Ascending aorta (tissue), 2 donors: ENCODE measurements around the gene SP6. TPM values are rescaled to one million over a fixed set of nuclear protein-coding genes. Genes with fewer than 3 reads are reported as not detected.

Source experiments
- DNase-seq, 2 donors: peaks; one replicate each; pipeline ENCODE4 v3.0.0-alpha.2; 2019; ENCODE audit warnings: low spot score in 2 of 2
- H3K27ac ChIP-seq, 2 donors: fragments of 200-600 bp; sonication (generic); one replicate each; pipeline ENCODE4 v1.5.1; 2016 to 2017; ENCODE audit warnings: mild to moderate bottlenecking in 1 of 2
- H3K27me3 ChIP-seq: fragments of 200-600 bp; sonication (generic); one replicate; pipeline ENCODE4 v1.5.1; 2017
- H3K36me3 ChIP-seq, 2 donors: fragments of 200-600 bp; sonication (generic); one replicate each; pipeline ENCODE4 v1.5.1; 2016
- H3K4me1 ChIP-seq, 2 donors: fragments of 200-600 bp; sonication (generic); one replicate each; pipeline ENCODE4 v1.5.1; 2016 to 2017; ENCODE audit warnings: mild to moderate bottlenecking in 1 of 2
- H3K4me3 ChIP-seq, 2 donors: fragments of 200-600 bp; sonication (generic); one replicate each; pipeline ENCODE4 v1.5.1; 2016 to 2017; ENCODE audit warnings: mild to moderate bottlenecking in 1 of 2
- H3K9me3 ChIP-seq, 2 donors: fragments of 200-600 bp; sonication (generic); one replicate each; pipeline ENCODE4 v1.5.1; 2016
- CTCF ChIP-seq, 3 experiments: fragments of 200-600 bp in 2 of 3; fragments of 450-650 bp in 1 of 3; sonication (generic) in 2 of 3; IDR thresholded peaks; one replicate each; pipeline ENCODE4 v1.5.1; 2016 to 2019; ENCODE audit warnings: antibody characterized with exemption in 3 of 3, mild to moderate bottlenecking in 1 of 3, moderate library complexity in 1 of 3
- intact Hi-C: fragments of 100-400 bp; cut with DNase I; formaldehyde crosslinking; loops from one replicate; pipeline ENCODE4 v1.15.1; 2023
- total RNA-seq: library from RNA; depleted of rRNA; stranded (reverse); fragments of >200 nt; gene quantifications from one replicate; pipeline ENCODE4 v1.1.0, GENCODE V29; 2016

SP6 gene
- total RNA-seq, 1 donor from 2014 or later: 0.11 TPM

- intact Hi-C loops: no loop called here
- Histone ChIP-seq H3K36me3 (no peaks in the 10 kb centered on the region), H3K4me3 (peak overlapping the region in 1 of 2 donors; percentile 46), H3K27ac (peak overlapping the region in 1 of 2 donors; percentile 30), H3K4me1 (peaks cover 0 to 5% of the 10 kb centered on the region in 2 donors), H3K27me3 (no peaks in the 10 kb centered on the region), H3K9me3 (no peaks in the 10 kb centered on the region)
- TF ChIP-seq CTCF (IDR thresholded peaks at IDR 0.05): no peak
- DNase-seq: no peak
Observed at GRCh38 chr17:47882695-47883588, 32.0 kb upstream of the SP6 start.

- H3K27me3 ChIP-seq: no peaks in the 10 kb centered on the region
- peaks cover 0 to 5% of the 10 kb centered on the region in 2 donors for H3K4me1 ChIP-seq
- H3K4me3 ChIP-seq: peak overlapping the region in 1 of 2 donors; percentile 46
- intact Hi-C loops: no loop called here
- peak overlapping the region in 1 of 2 donors; percentile 30 for H3K27ac ChIP-seq
- no peaks in the 10 kb centered on the region for H3K9me3 ChIP-seq
- DNase-seq: no peak
- TF ChIP-seq CTCF (IDR thresholded peaks at IDR 0.05): no peak
- no peaks in the 10 kb centered on the region for H3K36me3 ChIP-seq
Observed at GRCh38 chr17:47882247-47882646, 31.3 kb upstream of the SP6 start.

- Histone ChIP-seq H3K4me3 (no peak overlapping the region), H3K9me3 (no peaks in the 10 kb centered on the region), H3K27ac (no peak overlapping the region), H3K36me3 (no peaks in the 10 kb centered on the region), H3K27me3 (no peaks in the 10 kb centered on the region), H3K4me1 (peaks cover 0 to 5% of the 10 kb centered on the region in 2 donors)
- no peak for TF ChIP-seq CTCF (IDR thresholded peaks at IDR 0.05)
- intact Hi-C loops: no loop called here
- DNase-seq: no peak
Observed at GRCh38 chr17:47879776-47880454, 29.0 kb upstream of the SP6 start.

- no peaks in the 10 kb centered on the region for H3K27me3 ChIP-seq
- intact Hi-C loops: no loop called here
- no peak overlapping the region for H3K27ac ChIP-seq
- no peak for DNase-seq
- no peak overlapping the region for H3K4me3 ChIP-seq
- H3K4me1 ChIP-seq: peaks cover 0 to 5% of the 10 kb centered on the region in 2 donors
- no peaks in the 10 kb centered on the region for H3K36me3 ChIP-seq
- no peaks in the 10 kb centered on the region for H3K9me3 ChIP-seq
- no peak for TF ChIP-seq CTCF (IDR thresholded peaks at IDR 0.05)
Observed at GRCh38 chr17:47879028-47879585, 28.1 kb upstream of the SP6 start.

GRCh38 chr17:47878203-47879027, 27.5 kb upstream of the SP6 start:
- no peak overlapping the region for H3K27ac ChIP-seq
- no peaks in the 10 kb centered on the region for H3K36me3 ChIP-seq
- intact Hi-C loops: no loop called here
- H3K4me3 ChIP-seq: no peak overlapping the region
- no peaks in the 10 kb centered on the region for H3K27me3 ChIP-seq
- no peaks in the 10 kb centered on the region for H3K9me3 ChIP-seq
- TF ChIP-seq CTCF (IDR thresholded peaks at IDR 0.05): no peak
- H3K4me1 ChIP-seq: peaks cover 0 to 5% of the 10 kb centered on the region in 2 donors
- DNase-seq: no peak
